Right renal cortex interstitium (tissue), 3 donors: ENCODE results near the gene INHA. TPM values are rescaled to one million over a fixed set of nuclear protein-coding genes. Genes with fewer than 3 reads are reported as not detected.

Experiments
- DNase-seq, 3 donors: peaks; one replicate each; pipeline ENCODE4 v3.0.0-alpha.2; 2013; ENCODE audit warnings: low read depth in 3 of 3, low spot score in 2 of 3
- polyA plus RNA-seq, 3 donors: library from polyadenylated mRNA; unstranded; fragments of 120-200 nt; gene quantifications; one replicate each; pipeline ENCODE4 v1.2.1, GENCODE V29; 2013; ENCODE audit not compliant: insufficient read length in 3 of 3

The INHA gene
- polyA plus RNA-seq, 3 donors = 0.46 to 0.90 (median 0.72) TPM

DNA sequence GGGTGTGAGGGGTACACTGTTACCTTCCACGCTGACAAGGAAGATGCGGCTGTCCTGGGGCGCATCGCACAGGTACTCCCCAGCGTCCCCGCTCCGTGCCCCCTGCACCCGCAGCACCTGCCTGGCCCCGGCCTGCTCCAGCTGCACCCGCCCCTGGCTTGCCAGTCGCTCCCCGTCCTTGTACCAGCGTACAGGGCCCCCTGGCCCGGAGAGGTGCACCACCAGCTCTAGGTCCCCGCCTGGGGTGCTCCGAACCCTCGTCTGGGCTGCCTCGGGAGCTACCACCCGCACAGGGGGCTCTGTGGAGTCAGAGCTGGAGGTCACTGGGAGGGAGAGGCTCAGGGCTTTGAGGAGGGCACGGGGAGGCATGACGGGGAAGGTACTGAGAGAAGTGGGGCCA lies 14.8 kb upstream of the INHA start:
- no peak for DNase-seq

DNA sequence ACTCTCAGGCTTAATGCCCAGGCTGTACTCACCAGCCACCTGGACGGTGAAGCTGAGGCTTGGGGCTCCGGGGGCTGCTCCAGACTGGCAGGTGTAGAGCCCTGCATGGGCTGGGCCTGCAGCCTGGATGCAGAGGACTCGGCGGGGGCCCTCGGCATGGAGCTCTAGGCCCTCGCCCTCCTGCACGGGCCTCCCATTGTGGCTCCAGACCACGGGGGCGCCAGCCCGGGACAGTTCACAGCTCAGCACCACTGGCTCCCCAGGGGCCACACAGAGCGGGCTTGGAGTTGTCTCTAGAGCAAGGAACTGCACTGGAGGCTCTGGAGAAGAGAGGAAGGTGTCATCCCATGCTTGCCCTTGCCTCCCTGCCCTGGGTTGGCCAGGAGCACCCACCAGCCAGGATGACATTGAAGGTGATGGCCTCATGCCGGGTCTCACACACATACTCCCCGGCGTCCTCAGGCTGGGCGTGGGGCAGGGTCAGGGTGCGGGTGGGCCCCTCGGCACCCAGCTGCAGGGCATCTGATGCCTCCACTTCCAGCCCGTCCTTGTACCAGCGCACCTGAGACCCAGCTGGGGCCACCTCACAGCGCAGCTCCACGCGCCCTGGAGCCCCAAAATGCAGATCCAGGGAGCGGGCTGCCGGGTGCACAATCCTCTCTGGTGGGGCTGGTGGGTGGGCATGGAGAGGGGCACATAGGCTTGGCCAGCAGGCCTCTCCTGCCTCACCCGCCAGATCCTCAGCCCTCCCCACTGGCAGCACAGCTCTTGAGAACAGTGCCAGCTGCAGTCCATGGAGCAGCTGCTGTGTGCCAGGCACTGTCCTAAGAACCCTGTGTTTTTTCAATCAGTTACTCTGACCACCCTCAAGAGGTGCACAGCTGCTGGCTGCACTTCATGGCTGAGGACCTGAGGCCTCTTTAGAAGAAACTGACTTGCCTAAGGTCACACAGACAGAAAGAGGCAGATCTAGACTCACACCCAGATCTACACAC lies 14.0 kb upstream of the INHA start:
- no peak for DNase-seq

DNA sequence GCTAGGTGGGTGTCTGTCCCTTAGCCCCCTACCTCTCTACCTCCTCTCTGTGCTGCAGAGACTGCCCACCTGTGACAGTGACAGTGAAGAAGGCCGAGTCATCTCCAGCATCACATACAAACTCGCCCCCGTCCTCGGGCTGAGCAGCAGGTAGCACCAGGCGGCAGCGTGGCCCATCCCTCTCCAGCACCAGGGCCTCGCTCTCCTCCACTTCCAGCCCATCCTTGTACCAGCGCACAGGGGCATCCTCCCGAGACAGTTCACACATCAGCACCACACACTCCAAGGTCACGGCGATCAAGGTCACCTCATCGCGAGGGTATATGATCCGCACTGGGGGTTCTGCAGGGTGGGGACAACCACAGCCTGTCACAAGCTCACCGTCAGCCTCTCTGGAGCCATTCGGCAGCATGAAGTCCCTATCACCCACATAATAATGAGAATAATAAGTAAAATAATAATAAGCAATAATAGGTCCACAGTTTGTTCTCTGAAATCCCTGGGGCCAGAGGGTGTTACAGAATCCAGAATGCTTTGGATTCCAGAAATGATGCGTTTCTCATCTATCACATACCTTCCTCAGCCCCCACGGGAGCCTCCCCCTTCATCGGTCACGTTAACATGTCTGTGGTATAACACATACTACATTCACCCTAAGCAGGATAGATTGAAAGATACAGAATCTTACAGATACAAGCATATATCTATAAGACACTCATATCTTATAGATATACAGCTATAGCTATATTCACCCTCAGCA lies 12.8 kb upstream of the INHA start:
- no peak for DNase-seq

DNA sequence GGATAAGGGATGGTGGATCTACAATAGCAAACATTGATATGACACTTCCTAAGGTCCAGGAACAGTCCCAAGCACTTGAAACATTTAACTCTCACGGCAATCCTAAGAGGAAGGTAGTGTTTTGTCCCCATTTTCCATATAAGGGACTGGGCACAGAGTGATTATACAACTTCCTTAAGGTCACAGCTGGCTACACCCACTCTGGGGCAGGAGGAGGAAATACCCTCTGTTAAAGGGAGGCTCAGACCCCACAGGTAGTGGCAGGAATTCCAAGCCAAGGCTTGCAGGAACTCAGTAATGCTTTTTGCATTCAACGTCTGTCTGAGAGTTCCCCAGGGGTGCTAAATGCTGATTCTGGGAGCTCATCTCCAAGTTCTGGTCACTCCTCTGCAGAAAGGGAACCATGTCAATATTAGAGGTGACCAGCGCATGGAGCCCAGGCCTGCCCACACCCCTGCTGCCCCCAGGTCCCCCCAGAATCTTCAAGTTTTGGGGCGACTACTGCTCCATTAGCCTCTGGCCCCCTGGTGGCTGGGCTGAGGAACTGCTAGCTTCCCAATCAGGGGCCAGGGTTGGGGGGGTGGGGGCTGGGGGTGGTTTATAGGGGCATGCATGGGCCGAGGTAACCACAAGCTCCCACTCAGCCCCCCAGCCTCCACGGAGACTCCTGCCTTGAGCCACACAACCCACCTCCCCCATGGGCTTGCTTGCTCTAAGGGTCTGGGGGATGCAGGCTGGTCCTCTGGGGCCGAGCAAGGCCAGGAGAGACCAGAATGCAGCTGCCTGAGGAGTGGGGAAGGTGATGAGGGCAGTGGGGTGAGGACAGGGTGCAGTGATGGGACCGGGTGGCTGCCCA lies 11.8 kb upstream of the INHA start:
- DNase-seq = no peak

DNA sequence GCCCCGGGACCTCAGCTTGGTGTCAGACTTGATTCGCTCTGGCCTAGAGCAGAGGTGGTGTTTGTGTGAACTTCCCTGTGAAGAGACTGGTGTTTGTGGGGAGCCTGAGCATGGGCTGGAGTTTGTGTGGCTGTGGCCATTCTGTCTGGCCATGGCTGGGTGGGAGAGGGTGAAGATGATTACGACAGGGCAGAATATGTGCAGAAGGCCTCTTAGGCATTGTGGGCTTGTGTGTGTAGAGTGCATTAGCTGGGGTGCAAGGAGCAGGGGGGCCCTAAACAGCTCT lies 11.3 kb upstream of the INHA start:
- no peak for DNase-seq

DNA sequence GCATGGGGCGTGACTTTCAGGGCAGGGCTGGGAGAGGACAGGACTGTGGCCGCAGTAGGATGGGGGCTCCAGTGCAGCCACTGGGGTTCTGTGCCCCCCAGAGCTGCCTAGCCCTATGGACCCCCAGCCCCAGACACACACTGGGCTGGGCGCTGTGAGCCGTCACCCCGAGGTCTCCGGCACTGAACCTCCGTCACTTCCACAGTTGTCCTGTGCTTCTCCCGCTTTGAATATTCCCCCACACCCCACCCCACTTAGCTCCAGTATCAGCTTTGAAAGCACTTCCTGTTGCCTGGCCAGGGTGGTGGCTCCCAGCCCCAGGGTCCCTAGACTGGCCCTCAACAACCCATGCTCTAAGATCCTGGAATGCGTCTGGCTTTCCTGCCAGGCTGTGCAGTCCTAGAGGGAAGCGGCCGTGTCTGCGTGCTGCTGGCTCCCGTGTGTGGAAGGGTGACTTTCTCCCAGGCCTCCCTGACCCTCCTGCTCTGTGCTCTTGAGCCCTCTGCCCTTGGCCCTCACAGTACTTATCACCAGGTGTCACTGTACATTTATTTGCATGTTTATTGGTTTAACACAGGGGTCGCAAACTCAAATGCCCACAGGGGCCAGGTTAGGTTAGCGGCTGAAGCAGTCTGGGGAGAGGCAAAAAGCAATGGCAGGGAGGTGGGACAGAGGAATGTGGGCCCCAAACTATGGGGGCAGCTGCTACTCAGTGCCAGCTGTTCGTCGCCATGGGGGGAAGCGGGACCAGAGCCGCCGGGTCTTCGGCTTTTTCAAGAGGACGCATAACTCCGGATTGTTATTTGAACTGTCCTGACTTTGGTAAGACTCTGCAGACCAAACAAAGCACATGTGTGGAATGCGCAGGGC lies 10.7 kb upstream of the INHA start:
- DNase-seq = no peak

DNA sequence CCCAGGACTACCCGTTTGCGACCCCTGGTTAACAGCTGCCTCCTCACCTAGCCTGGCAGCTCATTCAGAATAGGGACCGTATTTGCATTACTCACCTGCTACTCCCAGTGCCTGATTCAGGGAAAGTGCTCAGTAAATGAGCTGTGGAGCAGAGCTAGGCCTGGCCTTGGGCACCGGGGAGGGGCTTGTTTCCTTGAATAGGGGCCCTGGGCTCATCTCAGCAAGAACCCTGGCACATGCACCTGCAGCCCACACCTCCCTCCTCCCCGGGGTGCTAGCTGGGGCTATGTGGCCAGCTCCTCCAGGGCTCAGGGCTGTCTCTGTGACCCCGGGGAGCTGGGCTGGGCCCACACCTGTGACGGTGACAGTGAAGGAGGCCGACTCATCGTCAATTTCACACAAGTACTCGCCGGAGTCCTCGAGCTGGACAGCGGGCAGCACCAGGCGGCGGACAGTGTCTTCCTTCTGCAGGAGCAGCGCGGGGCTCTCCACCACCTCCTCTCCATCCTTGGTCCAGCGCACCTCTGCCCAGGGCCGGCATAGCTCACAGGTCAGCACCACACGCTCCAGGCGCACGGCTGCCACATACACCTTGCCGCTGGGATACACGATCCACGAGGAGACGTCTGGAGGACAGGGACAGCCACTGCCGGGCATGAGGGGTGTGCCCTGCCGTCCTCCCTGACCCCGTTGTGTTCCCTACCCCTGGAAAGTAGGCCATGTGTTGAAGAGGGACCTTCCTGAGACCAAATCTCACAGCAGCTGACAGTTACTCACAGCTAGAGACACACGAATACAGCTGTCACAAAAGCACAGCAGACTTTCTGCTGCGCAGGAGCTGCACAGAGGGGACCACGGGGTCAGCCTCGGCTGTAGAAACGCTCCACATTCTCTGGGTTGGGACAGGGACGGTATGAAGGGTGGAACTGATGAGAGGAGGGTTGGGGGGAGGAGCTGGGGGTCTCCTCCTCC lies 9.8 kb upstream of the INHA start:
- no peak for DNase-seq

DNA sequence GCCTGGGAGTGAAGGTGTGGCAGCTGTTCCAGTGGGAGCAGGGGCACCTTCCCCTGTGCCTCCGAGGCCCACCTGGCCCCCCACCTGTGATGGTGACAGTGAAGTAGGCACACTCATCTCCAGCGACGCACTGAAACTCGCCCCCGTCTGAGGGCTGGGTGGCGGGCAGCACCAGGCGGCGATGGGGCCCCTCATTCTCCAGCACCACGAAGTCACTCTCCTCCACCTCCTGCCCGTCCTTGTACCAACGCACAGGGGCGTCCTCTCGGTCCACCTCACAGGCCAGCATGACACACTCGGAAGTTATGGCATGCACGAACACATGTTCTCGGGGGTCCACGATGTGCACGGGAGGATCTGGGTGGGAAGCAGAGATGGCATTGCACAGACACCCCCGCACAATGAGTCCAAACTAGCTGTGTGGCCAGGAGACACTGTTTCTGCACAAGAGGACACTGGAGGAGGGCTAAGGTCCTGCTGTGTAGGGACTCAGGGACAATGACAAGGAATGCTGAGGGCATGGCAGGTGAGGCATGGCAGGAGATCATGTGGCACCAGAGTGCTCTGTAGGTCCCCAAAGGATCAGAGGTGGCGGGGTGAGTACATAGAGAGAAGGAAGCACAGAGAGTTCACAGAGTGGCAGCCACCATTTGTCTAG lies 8.7 kb upstream of the INHA start:
- DNase-seq = no peak

DNA sequence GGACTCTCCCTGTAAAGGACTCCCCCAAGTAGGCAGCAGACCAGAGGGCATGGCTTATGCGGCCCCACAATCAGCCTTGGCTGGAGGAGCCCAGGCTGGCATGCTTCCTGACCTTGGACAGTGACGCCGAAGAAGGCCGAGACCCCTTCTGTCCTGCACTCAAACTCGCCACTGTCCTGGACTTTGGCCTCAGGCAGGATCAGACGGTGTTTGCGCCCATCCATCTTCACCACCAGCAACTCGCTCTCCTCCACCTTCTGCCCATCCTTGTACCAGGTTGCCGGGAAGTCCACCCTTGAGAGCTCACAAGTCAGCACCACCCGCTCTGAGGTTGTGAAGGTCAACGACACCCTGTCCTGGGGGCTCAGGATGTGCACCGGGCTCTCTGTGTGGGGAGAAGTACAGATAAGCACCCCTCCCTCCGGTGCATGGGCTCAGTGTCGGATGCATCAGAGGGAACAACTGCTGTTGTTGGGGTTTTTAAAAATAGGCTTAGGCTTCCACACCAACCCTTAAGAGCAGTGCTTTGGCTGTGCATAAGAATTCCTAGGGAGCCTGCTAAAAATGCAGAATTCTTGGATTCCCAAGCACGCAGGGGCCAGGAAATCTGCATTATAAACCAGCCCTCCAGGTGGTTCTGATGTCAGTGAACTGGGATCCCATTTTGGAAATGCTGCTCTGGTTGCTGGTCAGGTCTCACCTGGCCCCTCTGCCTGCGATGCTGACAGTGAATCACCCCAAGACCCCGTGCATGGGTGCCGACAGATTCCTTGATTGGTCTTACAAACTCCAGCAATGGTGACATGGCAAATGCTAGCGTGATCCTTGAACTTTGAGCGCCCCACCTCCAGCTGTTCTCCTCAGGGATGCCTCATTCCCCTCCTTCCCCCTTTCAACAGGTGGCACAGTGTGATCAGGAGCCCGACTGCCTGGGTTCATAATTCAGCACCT lies 6.7 kb upstream of the INHA start:
- no peak for DNase-seq

DNA sequence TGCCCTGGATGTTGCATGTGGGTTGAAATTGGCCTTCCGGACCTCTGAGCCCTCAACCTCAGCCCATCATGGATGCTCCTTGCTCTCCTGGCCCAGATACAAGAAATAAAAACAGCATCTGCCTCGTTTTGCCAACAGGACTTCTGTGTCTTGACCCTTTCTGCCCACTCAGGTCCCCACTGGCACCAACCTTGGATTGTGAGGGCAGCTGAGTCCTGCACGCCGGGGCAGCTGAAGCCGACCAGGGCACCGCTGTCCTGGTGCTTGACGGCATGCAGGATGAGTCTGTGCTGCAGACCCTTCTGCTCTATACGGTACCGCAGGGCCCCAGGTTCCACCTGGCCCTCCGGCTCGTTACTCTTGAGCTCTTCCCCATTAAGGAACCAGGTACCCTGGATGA lies 5.5 kb upstream of the INHA start:
- no peak for DNase-seq

DNA sequence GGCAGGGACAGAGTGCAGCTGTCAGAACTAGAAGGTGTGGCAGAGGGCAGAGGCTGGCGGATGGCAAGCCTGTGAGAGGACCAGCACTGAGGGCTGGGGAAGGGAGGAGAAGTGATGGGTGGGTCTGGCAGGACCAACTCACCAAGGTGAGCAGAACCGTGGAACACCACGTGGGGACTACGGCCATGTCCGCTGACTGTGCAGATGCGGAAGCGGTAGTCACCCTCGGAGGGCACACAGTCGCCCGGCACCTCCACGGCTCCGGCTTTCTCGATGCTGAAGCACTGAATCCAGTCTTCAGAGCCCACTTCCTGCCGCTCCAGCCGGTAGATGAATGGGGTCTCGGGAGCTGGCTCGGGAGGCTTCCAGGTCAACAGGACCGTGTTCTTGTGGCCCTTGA lies 5.0 kb upstream of the INHA start:
- no peak for DNase-seq

DNA sequence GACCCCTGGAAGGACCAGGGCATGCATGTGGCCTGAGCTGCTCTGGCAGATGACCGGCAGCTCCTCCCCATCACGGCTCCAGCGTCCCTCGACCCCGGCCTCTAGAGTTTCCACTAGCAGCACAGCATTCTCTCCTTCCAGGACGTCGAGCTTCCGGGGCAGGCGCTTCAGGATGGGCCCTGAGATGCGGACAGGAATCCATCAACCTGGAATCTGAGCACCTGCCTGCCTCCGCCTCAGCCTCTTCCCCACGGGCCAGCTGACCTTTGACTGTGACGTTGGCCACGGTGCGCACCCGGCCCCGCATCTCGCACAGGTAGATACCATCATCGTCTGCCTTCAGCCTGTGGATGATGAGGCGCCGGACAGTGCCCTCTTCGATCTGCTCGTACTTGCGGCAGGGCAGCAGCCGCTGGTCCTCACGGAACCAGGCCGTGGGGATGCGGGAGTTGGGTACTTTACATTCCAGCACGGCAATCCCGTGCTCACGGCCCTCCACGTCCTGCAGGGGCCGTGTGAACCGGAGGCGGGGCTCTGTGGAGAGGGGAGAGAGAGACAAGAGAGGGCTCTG lies 4.2 kb upstream of the INHA start:
- DNase-seq = no peak

DNA sequence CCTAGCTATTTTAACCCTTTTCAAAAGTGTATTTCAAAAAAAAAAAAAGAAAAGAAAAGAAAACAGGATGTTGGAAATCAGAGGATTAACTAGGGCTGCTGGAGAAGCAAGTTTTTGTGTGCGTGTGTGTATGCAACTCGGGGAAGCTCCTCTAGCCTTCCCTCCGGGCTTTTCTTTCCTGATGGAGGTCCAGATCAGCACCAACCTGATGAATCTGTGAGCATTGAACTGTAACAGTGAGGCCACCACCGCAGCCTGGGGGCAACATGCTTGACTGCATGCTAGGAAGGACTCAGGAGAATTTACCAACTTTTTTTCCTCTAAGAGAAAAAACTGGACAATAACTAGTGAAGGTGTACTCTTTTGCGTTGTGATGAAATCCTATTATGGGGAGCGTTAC lies 3.1 kb upstream of the INHA start:
- no peak for DNase-seq

DNA sequence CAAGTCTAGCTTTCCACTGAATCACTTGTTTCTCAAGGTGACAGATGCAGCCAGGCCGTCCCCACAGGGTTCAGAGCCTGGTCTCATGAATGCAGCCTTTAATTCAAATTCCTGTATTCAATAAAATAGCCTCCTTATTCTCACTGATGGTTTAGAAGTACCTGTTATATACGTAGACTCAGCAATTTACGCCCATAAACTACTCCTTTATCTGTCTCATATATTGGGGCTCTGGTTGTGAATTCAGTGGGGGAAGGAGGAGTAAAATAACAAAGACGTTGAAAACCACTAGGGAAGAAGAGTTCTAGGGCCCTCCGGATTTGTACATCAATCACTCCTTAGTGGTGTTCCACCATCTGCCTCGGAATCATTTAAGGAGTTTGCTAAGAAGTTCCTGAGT lies 2.5 kb upstream of the INHA start:
- no peak for DNase-seq

DNA sequence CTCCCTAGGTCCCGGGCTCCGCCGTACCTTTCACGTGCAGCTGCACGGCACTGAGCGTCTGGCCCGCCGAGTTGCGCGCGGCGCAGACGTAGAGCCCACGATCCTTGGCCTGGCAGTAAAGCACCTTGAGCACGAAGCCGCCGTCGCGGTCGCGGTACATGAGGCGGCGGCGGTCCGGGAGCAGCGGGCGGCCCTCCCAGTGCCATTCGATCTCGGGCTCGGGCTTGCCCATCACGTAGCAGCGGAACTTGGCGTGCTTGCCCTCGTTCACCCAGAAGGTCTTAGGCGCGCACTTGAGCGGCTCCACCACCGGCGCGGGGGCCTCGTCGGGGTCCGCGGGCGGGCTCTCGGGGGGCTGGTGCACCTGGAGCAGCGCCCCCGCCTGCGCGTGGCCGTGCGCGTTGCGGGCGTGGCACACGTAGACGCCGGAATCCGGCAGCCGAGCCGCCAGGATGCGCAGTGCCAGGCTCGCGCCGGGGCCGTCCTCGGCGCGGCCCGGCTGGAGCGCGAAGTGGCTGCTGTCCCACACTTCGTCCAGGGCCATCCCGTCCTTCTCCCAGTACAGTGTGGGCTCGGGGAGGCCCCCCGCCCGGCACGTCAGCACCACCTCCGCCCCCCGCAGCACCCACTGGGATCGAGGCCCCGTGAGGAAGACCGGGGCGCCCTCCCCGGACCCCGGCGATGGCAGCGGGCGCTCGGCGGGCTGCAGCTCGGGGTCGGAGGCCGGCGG lies 1.8 kb upstream of the INHA start:
- DNase-seq = no peak

DNA sequence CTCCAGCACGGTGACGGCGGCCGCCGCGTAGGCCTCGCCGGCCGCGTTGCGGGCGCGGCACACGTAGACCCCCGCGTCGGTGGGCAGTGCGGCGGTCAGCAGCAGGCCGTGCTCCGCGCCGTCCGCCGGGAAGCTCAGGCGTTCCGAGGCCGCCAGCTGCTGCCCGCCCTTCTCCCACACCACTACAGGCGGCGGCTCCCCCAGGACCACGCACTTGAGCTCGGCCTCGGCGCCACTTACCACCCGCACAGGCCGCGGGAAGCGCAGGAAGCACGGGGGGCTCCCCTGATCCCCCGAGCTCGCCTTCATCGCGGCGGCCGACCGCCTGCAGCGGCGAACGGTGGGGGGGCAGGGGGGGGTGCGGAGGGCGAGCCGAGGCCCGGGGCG lies 1.2 kb upstream of the INHA start:
- DNase-seq = no peak
